ENCODE data around the gene CHST8. TPM values are rescaled to one million over a fixed set of nuclear protein-coding genes. Genes with fewer than 3 reads are reported as not detected.

CHST8 gene
- polyA plus RNA-seq, 2 of the 4 experiments (the other 2 are of a cell fraction), result not detected

DNA sequence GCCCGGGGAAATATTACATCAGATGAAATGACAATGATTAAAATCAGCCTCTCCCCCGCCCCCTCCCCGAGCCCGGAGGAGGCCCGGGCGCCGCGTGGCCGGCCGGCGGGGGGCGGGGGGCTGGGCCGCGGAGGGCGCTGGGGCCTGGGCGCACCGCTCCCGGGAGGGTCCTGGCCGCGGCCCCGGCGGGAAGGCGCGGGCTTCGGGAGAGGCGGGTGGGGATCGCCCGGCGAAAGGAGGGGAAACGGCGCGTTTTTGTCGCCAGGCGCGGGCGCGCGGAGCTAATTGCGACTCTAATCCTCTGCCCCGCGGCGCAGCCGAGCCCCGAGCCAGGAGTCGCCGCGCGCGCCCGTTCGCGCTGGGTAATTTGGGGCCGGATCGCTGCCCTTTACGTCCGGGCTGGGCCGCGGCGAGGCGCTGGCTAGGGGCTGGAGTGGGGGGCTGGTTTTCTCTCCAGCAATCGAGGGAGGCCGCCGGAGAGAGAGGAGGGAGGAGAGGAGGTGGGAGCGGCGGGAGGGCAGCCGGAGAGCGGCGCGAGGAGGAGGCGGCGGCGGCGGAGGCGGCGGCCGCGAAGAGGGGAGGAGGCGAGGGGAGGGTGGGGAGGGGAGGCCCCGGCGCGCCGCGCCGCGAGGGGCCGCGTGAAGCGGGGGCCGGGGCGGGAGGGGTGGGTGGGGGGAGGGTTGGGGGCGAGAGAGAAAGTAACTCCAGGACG, 174.6 kb downstream of the CHST8 start, which contains the start of gene KCTD15 (continued):
- peak; percentile 57 for TF ChIP-seq POLR2A (IDR thresholded peaks at IDR 0.05; ENCODE audit: low read length)
- peak; percentile 78; the same call in 1 of the 2 replicates for TF ChIP-seq HOXA7 (CRISPR knock-in tag; IDR thresholded peaks at IDR 0.05)
- no peak for TF ChIP-seq EHMT2 (IDR thresholded peaks at IDR 0.05; ENCODE audit: low read depth)

DNA sequence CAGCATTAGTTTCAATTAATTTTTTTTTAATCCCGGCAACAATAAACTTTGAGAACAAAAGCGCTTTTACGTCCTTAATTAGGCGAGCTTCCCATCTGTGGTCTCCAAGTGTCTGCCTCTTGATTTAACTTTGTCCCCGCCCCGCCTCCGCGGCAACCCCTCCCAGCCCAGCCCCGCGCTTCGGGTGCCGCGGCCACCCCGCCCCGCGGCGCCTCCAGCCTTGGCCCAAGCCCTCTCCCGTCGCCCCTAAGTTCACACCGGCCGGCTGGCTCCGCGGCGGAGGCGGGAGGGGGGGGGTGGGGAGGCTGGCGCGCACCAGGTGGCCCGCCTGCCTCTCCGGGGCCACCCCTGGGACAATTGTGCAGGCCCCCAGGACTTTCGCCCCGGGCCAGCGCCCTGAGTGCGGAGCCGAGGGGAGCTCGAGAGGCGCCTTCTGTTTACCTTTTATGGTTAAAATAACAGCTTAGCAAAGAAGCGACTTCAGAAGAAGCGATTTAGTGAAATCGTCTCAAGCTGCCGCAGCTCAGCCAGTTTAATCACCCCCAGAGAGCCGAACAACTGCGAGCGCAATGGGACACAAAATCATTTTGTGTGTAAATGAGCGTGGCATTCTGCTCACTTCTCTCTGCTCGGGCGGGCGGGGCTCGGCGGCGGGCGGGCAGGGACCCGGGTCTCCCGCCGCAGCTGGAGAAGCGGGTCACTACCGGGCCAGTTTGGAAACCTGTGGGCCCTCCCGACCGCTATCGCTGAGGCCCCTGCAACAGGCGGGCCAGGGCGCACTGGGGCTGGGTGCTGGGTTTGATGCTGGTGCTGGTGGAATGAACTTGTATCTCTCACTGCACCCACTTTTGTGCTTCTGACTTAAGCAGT, 176.3 kb downstream of the CHST8 start:
- Histone ChIP-seq H3K4me2 (peak overlapping the region; percentile 87), H3K9me3 (no peaks in the 10 kb centered on the region), H3K4me1 (peaks cover 47% of the 10 kb centered on the region), H3K4me3 (peak overlapping the region; percentile 88), H3K27ac (peak overlapping the region; percentile 96 to 97)
- CTCF ChIA-PET, result interaction anchor here (0.6 to 10.0 kb wide), 12 partner anchors 15 to 298 kb away, joined by 3 to 313 read pairs (median 9); no protein-coding TSS in a partner anchor
- peak; percentile 64 to 67 for DNase-seq (ENCODE audit: low read depth in 1 of 2, low spot score in 1 of 2)
- ATAC-seq, result peak in 1 of 2 experiments; percentile 45; a peak in 3 of 6 replicates
- TF ChIP-seq, protein P1, sequence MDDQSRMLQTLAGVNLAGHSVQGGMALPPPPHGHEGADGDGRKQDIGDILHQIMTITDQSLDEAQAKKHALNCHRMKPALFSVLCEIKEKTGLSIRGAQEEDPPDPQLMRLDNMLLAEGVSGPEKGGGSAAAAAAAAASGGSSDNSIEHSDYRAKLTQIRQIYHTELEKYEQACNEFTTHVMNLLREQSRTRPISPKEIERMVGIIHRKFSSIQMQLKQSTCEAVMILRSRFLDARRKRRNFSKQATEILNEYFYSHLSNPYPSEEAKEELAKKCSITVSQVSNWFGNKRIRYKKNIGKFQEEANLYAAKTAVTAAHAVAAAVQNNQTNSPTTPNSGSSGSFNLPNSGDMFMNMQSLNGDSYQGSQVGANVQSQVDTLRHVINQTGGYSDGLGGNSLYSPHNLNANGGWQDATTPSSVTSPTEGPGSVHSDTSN (IDR thresholded peaks at IDR 0.05), result no peak; the same call in 1 of the 2 replicates
- TF ChIP-seq MYC (IDR thresholded peaks at IDR 0.05; ENCODE audit: borderline replicate concordance, low read length) (no peak), CHD4 (IDR thresholded peaks at IDR 0.05; ENCODE audit: borderline replicate concordance) (no peak), POLR2A (IDR thresholded peaks at IDR 0.05; ENCODE audit: low read length) (peak; percentile 20), SMC3 (IDR thresholded peaks at IDR 0.05) (0 out of 3 replicates have a peak, but pooled peaks have one; percentile 16), JUN (IDR thresholded peaks at IDR 0.05) (peak in 1 of 2 experiments; percentile 42; a peak in 1 of 5 replicates), KDM1A (IDR thresholded peaks at IDR 0.05; ENCODE audit: low read depth) (no peak)
- TF ChIP-seq, protein P2, sequence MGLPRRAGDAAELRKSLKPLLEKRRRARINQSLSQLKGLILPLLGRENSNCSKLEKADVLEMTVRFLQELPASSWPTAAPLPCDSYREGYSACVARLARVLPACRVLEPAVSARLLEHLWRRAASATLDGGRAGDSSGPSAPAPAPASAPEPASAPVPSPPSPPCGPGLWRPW (IDR thresholded peaks at IDR 0.05), result no peak
- POLR2A ChIA-PET, result interaction anchor here (1.0 to 2.7 kb wide), 6 partner anchors 14 to 298 kb away, joined by 3 to 14 read pairs (median 6); no protein-coding TSS in a partner anchor
- WGBS (ENCODE audit: missing lambda C conversion rate), result 65% methylated on average over 45 of the region's 61 CpGs
- no peak for FAIRE-seq

DNA sequence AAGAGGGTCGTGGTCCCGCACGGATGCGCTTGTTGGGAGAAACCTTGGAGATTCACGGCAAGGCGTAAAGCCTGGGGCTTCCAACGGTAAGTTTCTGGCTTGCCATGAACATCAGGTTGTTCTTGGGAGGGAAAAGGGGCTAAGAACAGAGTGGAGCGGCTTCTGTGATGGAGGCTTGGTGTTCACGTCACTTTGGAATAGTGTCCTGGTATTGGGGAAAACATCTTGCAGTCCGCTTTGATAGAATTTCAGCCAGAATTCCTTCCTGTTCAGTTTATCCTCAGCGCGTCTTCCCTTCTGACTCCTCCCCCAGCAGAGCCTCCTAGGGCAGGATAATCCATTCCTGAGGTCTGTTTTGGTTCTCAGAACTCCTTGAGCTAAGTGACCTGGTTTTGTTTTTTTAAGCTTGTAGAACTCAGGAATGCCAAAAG, 176.9 kb downstream of the CHST8 start:
- no peak for FAIRE-seq
- no peak for ATAC-seq
- no peak for DNase-seq (ENCODE audit: low read depth in 1 of 2, low spot score in 1 of 2)
- Histone ChIP-seq H3K27ac (peak overlapping the region in 1 of 2 experiments; percentile 96; a peak in 4 of 6 replicates), H3K4me3 (no peak overlapping the region), H3K4me2 (peak overlapping the region; percentile 87), H3K4me1 (peaks cover 53% of the 10 kb centered on the region), H3K9me3 (no peaks in the 10 kb centered on the region)
- TF ChIP-seq, protein P3, sequence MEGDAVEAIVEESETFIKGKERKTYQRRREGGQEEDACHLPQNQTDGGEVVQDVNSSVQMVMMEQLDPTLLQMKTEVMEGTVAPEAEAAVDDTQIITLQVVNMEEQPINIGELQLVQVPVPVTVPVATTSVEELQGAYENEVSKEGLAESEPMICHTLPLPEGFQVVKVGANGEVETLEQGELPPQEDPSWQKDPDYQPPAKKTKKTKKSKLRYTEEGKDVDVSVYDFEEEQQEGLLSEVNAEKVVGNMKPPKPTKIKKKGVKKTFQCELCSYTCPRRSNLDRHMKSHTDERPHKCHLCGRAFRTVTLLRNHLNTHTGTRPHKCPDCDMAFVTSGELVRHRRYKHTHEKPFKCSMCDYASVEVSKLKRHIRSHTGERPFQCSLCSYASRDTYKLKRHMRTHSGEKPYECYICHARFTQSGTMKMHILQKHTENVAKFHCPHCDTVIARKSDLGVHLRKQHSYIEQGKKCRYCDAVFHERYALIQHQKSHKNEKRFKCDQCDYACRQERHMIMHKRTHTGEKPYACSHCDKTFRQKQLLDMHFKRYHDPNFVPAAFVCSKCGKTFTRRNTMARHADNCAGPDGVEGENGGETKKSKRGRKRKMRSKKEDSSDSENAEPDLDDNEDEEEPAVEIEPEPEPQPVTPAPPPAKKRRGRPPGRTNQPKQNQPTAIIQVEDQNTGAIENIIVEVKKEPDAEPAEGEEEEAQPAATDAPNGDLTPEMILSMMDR (IDR thresholded peaks at IDR 0.05), result no peak
- TF ChIP-seq, protein P4, sequence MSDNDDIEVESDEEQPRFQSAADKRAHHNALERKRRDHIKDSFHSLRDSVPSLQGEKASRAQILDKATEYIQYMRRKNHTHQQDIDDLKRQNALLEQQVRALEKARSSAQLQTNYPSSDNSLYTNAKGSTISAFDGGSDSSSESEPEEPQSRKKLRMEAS (IDR thresholded peaks at IDR 0.05), result no peak
- TF ChIP-seq MAZ (IDR thresholded peaks at IDR 0.05; ENCODE audit: borderline replicate concordance, low read depth, low read length) (no peak), KDM1A (IDR thresholded peaks at IDR 0.05; ENCODE audit: low read depth) (no peak), ZNF302 (CRISPR knock-in tag; IDR thresholded peaks at IDR 0.05) (no peak), CBX8 (IDR thresholded peaks at IDR 0.05) (no peak), PHF8 (IDR thresholded peaks at IDR 0.05; ENCODE audit: borderline replicate concordance, low read depth) (no peak), CBX2 (IDR thresholded peaks at IDR 0.05; ENCODE audit: borderline replicate concordance, low read depth) (no peak), CHD4 (IDR thresholded peaks at IDR 0.05; ENCODE audit: borderline replicate concordance) (no peak), MAFK (IDR thresholded peaks at IDR 0.05; ENCODE audit: partially characterized antibody) (no peak), POLR2A (IDR thresholded peaks at IDR 0.05; ENCODE audit: low read length) (no peak), RAD21 (conservative IDR thresholded peaks at IDR 0.05 in 1 of 2, IDR thresholded peaks at IDR 0.05 in 1 of 2) (no peak)
- TF ChIP-seq, protein P5, sequence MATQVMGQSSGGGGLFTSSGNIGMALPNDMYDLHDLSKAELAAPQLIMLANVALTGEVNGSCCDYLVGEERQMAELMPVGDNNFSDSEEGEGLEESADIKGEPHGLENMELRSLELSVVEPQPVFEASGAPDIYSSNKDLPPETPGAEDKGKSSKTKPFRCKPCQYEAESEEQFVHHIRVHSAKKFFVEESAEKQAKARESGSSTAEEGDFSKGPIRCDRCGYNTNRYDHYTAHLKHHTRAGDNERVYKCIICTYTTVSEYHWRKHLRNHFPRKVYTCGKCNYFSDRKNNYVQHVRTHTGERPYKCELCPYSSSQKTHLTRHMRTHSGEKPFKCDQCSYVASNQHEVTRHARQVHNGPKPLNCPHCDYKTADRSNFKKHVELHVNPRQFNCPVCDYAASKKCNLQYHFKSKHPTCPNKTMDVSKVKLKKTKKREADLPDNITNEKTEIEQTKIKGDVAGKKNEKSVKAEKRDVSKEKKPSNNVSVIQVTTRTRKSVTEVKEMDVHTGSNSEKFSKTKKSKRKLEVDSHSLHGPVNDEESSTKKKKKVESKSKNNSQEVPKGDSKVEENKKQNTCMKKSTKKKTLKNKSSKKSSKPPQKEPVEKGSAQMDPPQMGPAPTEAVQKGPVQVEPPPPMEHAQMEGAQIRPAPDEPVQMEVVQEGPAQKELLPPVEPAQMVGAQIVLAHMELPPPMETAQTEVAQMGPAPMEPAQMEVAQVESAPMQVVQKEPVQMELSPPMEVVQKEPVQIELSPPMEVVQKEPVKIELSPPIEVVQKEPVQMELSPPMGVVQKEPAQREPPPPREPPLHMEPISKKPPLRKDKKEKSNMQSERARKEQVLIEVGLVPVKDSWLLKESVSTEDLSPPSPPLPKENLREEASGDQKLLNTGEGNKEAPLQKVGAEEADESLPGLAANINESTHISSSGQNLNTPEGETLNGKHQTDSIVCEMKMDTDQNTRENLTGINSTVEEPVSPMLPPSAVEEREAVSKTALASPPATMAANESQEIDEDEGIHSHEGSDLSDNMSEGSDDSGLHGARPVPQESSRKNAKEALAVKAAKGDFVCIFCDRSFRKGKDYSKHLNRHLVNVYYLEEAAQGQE (IDR thresholded peaks at IDR 0.05), result no peak
- ChIA-PET POLR2A (no interaction called here), CTCF (interaction anchor here (3.1 to 10.0 kb wide), 4 partner anchors 16 to 298 kb away, joined by 13 to 313 read pairs (median 46); no protein-coding TSS in a partner anchor)
- WGBS (ENCODE audit: missing lambda C conversion rate), result 94% methylated on average over 12 of the region's 12 CpGs
